GM12864 (cell line): ENCODE results near the gene TIMP2.
"Not testable (repeated sequence)": the region's sequence is repeated elsewhere in the genome, so short reads cannot be mapped to it uniquely, and the experiment has no call there.

Experiments
- DNase-seq: peaks from one replicate; pipeline ENCODE4 v3.0.0-alpha.2; 2011; ENCODE audit warnings: low read depth
- H3K4me3 ChIP-seq: 2 replicates; pipeline ENCODE4 v1.5.1; 2011; ENCODE audit warnings: mild to moderate bottlenecking, low read depth, low read length, control low read depth
- TF ChIP-seq, protein P1 (sequence below): IDR thresholded peaks from 2 replicates; pipeline ENCODE4 v1.5.1; 2011; ENCODE audit warnings: low read depth, mild to moderate bottlenecking, moderate library complexity, low read length, control low read depth, inconsistent platforms; ENCODE audit errors: missing control alignments

Gene TIMP2

DNA sequence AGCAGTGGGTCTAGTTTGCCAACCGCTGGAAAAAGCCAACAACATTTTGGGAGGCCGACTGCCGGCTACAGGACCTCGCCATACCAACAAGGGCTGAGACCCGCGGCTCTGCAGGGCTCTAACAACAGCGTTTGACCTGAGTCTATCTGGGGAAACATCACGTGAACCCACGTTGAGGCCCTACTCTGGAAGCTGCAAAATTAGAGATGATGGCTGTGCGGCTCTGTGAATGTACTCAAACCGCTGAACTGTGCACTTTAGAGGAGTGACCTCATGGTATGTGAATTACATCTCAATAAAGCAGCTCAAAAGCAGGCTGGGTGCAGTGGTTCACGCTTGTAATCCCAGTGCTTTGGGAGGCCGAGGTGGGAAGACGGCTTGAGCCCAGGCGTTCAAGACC, 12.1 kb downstream of the TIMP2 start:
- no peak overlapping the region for H3K4me3 ChIP-seq
- DNase-seq: no peak
- TF ChIP-seq, protein P1, sequence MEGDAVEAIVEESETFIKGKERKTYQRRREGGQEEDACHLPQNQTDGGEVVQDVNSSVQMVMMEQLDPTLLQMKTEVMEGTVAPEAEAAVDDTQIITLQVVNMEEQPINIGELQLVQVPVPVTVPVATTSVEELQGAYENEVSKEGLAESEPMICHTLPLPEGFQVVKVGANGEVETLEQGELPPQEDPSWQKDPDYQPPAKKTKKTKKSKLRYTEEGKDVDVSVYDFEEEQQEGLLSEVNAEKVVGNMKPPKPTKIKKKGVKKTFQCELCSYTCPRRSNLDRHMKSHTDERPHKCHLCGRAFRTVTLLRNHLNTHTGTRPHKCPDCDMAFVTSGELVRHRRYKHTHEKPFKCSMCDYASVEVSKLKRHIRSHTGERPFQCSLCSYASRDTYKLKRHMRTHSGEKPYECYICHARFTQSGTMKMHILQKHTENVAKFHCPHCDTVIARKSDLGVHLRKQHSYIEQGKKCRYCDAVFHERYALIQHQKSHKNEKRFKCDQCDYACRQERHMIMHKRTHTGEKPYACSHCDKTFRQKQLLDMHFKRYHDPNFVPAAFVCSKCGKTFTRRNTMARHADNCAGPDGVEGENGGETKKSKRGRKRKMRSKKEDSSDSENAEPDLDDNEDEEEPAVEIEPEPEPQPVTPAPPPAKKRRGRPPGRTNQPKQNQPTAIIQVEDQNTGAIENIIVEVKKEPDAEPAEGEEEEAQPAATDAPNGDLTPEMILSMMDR: no peak

DNA sequence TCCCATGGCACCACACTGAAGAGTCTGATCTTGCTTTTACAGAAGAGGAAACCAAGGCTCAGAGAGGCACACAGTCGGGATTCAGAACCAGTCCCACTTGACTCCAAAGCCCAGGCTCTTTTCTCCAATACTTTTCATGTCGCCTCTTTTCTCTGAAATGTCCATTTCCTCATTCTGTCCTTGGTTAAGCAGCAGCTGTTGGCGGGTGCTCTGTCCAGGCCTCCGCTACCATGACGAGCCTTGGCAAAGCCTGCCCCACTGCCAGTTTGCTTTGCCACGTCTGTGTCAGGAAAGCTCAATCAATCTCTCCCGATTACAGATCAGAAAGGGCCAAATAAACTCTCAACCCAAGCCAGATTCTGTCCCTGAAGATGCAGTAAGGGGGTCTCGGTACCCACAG, 13.1 kb downstream of the TIMP2 start:
- H3K4me3 ChIP-seq: no peak overlapping the region
- DNase-seq: no peak
- TF ChIP-seq, protein P1: no peak

DNA sequence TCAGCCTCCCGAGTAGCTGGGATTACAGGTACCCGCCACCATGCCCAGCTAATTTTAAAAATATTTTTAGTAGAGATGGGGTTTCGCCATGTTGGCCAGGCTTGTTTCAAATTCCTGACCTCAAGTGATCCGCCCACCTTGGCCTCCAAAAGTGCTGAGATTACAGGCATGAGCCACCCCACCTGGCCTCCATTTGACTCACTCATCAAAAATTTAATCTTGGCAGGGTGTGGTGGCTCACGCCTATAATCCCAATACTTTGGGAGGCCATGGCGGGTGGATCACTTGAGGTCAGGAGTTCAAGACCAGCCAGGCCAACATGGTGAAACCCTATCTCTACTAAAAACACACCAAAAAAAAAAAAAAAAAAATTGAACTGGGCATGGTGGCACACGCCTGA, 13.6 kb downstream of the TIMP2 start:
- not testable (repeated sequence) for DNase-seq, H3K4me3 ChIP-seq

DNA sequence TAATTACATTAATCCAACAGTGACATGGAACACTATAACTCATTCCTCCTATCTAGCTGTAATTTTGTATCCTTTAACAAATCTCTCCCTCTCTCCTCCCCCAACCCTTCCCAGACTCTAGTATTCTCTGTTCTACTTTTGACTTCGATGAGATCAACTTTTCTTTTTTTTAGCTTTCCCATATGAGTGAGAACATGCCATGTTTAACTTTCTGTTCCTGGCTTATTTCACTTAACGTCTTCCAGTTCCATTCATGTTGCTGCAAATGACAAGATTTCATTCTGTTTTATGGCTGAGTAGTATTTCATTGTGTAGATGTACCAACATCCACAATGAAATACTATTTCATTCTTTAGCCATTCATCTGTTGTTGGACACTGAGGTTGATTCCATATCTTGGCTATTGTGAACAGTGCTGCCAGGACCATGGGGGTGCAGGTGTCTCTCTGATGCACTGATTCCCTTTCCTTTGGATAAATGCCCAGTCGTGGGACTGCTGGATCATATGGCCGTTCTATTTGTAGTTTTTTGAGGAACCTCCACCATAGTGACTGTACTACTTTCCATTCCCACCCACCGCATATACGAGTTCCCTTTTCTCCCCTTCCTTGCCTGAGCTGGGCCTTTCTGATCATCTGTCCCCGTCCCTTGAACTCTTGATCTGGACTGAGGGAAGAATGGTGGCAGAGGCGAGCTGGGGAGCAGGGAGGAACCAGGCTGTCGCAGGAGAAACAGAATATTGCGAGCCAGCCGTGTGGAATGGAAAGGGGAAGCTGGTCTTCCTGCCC, 14.5 kb downstream of the TIMP2 start:
- H3K4me3 ChIP-seq: no peak overlapping the region
- TF ChIP-seq, protein P1: no peak
- DNase-seq: no peak

DNA sequence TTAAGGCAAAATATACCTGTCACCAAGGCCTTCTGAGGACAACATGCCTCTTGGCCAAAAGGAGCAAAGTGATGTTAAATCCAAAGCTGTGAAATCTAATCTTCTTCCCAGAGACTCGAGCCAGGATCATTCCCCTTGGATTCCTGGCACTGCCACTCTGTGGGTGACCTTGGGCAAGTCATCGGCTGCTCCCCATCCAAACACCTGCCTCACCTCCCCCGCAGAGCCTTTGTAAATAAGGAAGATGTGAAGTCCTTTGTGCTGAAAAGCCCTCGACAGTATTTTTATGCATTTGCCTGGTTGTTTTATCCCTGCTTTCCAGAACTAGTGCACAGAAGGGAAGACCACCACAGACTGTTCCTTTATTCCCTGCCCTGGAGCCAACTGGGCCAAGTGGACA, 16.8 kb downstream of the TIMP2 start:
- TF ChIP-seq, protein P1: no peak
- no peak for DNase-seq
- no peak overlapping the region for H3K4me3 ChIP-seq

DNA sequence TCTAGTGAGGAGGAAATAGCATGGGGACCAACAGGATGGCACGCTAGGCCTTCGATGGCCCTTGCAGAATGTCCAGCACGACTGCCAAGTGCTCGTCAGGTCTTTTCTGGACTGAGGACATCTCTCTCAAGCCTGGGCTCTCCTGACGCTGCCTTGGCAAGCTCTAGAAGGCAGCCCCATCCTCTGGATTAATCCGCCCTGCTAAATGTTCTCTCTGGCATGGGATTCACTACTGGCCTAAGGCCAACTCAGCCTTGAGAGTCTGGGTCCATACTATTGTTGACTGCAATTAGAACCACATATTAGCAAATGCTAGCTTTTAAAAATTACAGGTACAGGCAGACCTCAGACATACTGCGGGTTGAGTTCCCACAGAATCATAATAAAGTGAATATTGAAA, 19.6 kb downstream of the TIMP2 start:
- H3K4me3 ChIP-seq: no peak overlapping the region
- TF ChIP-seq, protein P1: no peak
- no peak for DNase-seq

DNA sequence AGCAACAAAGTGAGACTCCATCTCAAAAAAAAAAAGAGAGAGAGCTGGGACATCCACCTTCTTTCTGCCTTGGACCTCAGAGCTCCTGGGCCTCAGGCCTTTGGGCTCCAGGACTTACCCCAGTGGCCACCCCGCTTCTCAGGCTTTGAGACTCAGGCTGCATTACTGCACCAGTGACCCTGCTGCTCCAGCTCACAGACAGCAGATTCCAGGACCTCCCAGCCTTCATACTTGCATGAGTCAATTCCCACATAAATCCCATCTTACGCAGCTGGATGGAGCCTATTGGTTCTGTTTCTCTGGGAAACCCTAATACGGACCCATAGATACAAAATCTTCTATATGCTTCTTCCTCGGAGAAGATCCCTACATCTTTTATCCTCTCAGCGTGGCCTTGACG, 20.1 kb downstream of the TIMP2 start:
- no peak for DNase-seq
- TF ChIP-seq, protein P1: no peak
- H3K4me3 ChIP-seq: no peak overlapping the region

DNA sequence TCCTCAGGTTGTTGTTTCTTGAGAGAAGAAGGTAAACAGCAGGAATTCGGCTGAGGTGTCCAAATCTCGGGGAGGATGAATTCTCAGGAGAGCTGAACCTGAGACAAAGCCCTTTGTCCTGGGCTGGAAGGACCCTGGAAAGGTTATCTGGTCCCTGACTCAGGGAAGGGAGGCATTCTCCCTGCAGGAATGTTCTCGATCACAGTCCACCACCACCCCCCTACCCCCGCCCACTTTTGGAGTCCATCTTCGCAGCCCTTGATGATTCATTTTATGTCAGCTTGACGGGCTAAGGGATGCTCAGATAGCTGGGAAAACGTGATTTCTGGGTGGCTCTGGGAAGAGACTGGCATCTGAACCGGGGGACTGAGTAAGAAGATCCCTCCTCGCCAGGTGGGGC, 20.8 kb downstream of the TIMP2 start:
- TF ChIP-seq, protein P1: no peak
- DNase-seq: no peak
- no peak overlapping the region for H3K4me3 ChIP-seq
